Tibial nerve (tissue), 4 donors: ENCODE measurements around the gene TCF25.

Experiments
- EP300 ChIP-seq, 2 donors: sonication (generic); formaldehyde crosslinking; IDR thresholded peaks; one replicate each; pipeline ENCODE4 v1.6.1; 2017; ENCODE audit warnings: antibody characterized with exemption in 2 of 2, mild to moderate bottlenecking in 1 of 2
- POLR2A ChIP-seq, 2 donors: fragments of 450-650 bp; IDR thresholded peaks; one replicate each; pipeline ENCODE4 v1.6.1; 2017; ENCODE audit warnings: antibody characterized with exemption in 2 of 2, mild to moderate bottlenecking in 2 of 2, moderate library complexity in 2 of 2
- TF ChIP-seq, protein P1 (sequence below), 5 experiments: fragments of 200-600 bp in 3 of 5; fragments of 450-650 bp in 2 of 5; sonication (generic) in 3 of 5; IDR thresholded peaks; one replicate each; pipeline ENCODE4 v1.5.1; 2016 to 2019; ENCODE audit warnings: antibody characterized with exemption in 5 of 5, mild to moderate bottlenecking in 3 of 5, moderate library complexity in 2 of 5

DNA sequence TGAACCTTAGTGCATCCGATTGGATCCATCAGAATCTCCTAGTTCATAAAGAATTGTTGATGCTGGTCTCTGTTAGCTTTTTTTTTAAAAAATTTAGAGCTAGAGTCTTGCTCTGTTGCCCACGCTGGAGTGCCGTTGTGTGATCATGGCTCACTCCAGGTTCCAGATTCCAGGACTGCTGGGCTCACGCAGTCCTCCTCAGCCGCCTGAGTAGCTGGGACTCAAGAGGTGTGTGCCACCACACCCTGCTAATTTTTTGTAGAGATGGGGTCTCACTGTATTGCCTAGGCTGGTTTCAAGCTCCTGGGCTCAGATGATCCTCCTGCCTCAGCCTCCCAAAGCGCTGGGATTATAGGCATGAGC lies 8.0 kb downstream of the TCF25 start:
- TF ChIP-seq, protein P1, sequence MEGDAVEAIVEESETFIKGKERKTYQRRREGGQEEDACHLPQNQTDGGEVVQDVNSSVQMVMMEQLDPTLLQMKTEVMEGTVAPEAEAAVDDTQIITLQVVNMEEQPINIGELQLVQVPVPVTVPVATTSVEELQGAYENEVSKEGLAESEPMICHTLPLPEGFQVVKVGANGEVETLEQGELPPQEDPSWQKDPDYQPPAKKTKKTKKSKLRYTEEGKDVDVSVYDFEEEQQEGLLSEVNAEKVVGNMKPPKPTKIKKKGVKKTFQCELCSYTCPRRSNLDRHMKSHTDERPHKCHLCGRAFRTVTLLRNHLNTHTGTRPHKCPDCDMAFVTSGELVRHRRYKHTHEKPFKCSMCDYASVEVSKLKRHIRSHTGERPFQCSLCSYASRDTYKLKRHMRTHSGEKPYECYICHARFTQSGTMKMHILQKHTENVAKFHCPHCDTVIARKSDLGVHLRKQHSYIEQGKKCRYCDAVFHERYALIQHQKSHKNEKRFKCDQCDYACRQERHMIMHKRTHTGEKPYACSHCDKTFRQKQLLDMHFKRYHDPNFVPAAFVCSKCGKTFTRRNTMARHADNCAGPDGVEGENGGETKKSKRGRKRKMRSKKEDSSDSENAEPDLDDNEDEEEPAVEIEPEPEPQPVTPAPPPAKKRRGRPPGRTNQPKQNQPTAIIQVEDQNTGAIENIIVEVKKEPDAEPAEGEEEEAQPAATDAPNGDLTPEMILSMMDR (IDR thresholded peaks at IDR 0.05): no peak
- TF ChIP-seq POLR2A (IDR thresholded peaks at IDR 0.05) (no peak), EP300 (IDR thresholded peaks at IDR 0.05) (no peak)
